ENCODE results near the gene SRP14. TPM values are rescaled to one million over a fixed set of nuclear protein-coding genes. Genes with fewer than 3 reads are reported as not detected.

SRP14 gene
- total RNA-seq, 1 experiment from 2014 or later = 168 TPM

DNA sequence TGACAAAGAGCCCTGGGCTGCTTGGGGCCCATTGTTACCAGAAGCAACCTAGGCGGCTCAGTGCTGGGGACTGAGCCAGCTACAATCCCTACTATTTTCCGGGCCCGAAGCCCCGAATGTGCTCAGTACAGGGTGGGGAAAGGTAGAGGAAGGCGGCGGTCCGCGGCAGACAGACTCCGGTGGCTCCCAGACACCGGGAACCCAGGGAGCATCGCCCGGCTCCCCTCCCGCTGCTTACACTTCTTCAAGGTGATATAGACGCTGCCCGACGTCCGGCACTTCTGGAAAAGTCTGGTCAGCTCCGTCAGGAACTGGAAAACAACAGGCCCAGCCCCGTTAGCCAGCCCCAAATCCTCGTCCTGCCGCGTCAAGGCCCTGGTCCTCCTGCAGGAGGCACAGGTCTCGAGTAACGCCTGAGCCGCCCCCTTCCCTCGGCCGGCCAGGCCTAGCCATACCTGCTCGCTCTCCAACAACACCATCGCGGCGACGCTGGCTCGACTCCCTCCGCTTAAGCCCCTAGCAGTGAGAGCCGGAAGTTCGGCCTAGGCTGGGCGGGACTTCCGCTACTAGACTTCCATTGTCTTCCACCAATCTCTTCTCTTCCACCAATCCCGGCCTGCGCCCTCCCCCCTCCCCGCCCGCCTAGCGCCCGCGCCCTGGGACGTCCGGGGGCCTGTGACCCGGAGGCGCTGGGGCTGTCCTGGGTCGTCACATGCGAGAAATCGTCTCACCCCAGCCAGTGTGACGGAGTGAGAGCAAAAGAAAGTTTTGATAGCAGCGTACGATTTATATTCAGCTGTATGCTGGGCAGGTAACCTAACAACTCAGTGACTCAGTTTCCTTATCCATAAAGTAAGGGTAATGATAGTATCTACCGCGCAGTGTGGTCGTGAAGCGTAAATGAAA lies at the start of gene SRP14 (continued):
- TF ChIP-seq FOSL1 (IDR thresholded peaks at IDR 0.05; ENCODE audit: low read depth) = no peak
- TF ChIP-seq, protein P1, sequence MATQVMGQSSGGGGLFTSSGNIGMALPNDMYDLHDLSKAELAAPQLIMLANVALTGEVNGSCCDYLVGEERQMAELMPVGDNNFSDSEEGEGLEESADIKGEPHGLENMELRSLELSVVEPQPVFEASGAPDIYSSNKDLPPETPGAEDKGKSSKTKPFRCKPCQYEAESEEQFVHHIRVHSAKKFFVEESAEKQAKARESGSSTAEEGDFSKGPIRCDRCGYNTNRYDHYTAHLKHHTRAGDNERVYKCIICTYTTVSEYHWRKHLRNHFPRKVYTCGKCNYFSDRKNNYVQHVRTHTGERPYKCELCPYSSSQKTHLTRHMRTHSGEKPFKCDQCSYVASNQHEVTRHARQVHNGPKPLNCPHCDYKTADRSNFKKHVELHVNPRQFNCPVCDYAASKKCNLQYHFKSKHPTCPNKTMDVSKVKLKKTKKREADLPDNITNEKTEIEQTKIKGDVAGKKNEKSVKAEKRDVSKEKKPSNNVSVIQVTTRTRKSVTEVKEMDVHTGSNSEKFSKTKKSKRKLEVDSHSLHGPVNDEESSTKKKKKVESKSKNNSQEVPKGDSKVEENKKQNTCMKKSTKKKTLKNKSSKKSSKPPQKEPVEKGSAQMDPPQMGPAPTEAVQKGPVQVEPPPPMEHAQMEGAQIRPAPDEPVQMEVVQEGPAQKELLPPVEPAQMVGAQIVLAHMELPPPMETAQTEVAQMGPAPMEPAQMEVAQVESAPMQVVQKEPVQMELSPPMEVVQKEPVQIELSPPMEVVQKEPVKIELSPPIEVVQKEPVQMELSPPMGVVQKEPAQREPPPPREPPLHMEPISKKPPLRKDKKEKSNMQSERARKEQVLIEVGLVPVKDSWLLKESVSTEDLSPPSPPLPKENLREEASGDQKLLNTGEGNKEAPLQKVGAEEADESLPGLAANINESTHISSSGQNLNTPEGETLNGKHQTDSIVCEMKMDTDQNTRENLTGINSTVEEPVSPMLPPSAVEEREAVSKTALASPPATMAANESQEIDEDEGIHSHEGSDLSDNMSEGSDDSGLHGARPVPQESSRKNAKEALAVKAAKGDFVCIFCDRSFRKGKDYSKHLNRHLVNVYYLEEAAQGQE (IDR thresholded peaks at IDR 0.05; ENCODE audit: low read depth) = no peak

DNA sequence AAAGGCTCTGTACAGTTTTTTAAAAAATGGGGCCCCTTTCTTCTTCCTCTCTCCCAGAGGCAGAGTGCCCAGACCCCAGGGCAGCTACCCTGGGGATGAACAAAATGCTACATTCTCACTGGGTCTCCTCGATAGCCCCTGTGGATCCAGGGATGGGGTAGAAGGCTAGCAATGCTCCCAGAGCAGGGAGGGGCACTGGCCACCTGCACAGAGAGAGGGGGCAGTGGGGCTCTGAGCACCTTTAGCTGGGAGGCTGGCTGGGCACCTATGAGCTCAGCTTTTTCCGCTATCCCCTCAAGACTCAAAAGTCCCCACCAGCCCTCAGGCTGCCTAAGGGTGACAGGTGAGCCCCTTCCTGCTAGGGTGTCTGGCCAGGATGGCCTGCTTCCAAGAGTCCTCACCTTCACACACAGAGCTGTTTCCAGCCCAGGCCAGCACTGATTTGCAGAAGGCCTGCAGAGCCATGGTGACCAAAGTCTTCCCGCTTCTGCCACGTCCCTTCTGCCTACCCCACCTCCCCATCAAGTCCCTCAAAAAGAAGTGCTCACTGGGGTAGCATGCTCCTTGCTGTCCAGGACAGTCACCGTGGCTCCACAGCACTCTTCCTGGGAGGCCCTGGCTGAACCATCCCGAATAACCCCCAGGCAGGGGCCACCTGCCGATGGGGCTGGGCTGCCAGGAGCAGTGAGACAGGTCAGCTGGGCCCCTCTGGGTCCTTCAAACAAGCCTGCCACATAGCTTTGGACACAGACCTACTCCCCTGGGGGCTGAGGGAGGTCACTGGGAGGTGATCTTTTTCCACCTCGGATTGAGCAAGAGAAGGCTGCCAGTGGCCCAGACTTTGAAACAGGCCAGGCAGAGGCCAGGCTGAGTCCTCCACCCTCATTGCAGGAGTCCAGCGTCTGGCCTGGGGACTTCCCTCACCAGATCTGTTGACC lies 49.3 kb upstream of the SRP14 start:
- POLR2A ChIA-PET = no interaction called here
- ATAC-seq = no peak
- Histone ChIP-seq H2AFZ (ENCODE audit: low read depth, low read length, poor library complexity, severe bottlenecking) (no peak overlapping the region), H3K27me3 (ENCODE audit: insufficient read depth, low read length) (peaks cover 4% of the 10 kb centered on the region; the same call in 1 of the 2 replicates), H4K20me1 (ENCODE audit: insufficient read depth) (no peaks in the 10 kb centered on the region), H3K4me3 (replicated peaks in 1 of 2; ENCODE audit: low read depth in 1 of 2, low read length in 2 of 2) (no peak overlapping the region), H3K9me2 (ENCODE audit: insufficient read depth) (no peaks in the 10 kb centered on the region), H3K27ac (ENCODE audit: low read depth, low read length) (no peak overlapping the region), H3K36me3 (ENCODE audit: control insufficient read depth in 1 of 2, insufficient read depth in 2 of 2, low read length in 2 of 2) (no peaks in the 10 kb centered on the region), H3K9me3 (ENCODE audit: control insufficient read depth in 1 of 2, insufficient read depth in 1 of 2, low read depth in 1 of 2, low read length in 2 of 2) (no peaks in the 10 kb centered on the region), H3K9ac (ENCODE audit: low read length) (no peak overlapping the region), H3K79me2 (ENCODE audit: insufficient read depth, low read length) (no peaks in the 10 kb centered on the region), H3K4me2 (ENCODE audit: low read length) (no peak overlapping the region), H3K4me1 (ENCODE audit: control insufficient read depth in 1 of 2, insufficient read depth in 2 of 2, low read length in 2 of 2) (peaks cover 0 to 9% of the 10 kb centered on the region in 2 experiments; a peak in 3 of 4 replicates)
- intact Hi-C loops (cut with micrococcal nuclease) = no loop called here
- CTCF ChIA-PET = interaction anchor here (1.1 kb wide), 1 partner anchor 16 kb away, joined by 3 read pairs; no protein-coding TSS in a partner anchor
- no TSS peak for BruUV-seq (replicated peaks)
- DNase-seq (ENCODE audit: low read depth, low spot score) = no peak
- RAD21 ChIA-PET (ENCODE audit: low non-redundant PET in 1 of 2, low total read pairs in 2 of 2, uncharacterized antibody in 2 of 2, unreplicated experiment in 2 of 2) = no interaction called here
- TF ChIP-seq ZNF274 (IDR thresholded peaks at IDR 0.05; ENCODE audit: low read depth, low read length) = no peak
- no peak for TF ChIP-seq ELF1 (IDR thresholded peaks at IDR 0.05; ENCODE audit: borderline replicate concordance, low read depth)
- TF ChIP-seq, protein P2, sequence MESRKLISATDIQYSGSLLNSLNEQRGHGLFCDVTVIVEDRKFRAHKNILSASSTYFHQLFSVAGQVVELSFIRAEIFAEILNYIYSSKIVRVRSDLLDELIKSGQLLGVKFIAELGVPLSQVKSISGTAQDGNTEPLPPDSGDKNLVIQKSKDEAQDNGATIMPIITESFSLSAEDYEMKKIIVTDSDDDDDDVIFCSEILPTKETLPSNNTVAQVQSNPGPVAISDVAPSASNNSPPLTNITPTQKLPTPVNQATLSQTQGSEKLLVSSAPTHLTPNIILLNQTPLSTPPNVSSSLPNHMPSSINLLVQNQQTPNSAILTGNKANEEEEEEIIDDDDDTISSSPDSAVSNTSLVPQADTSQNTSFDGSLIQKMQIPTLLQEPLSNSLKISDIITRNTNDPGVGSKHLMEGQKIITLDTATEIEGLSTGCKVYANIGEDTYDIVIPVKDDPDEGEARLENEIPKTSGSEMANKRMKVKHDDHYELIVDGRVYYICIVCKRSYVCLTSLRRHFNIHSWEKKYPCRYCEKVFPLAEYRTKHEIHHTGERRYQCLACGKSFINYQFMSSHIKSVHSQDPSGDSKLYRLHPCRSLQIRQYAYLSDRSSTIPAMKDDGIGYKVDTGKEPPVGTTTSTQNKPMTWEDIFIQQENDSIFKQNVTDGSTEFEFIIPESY (IDR thresholded peaks at IDR 0.05; ENCODE audit: extremely low read depth, insufficient replicate concordance, low read length) = no peak
- no peak for TF ChIP-seq ZFX (IDR thresholded peaks at IDR 0.05)
- TF ChIP-seq SP1 (IDR thresholded peaks at IDR 0.05; ENCODE audit: low read depth) = no peak
- no peak for TF ChIP-seq CBX3 (IDR thresholded peaks at IDR 0.05; ENCODE audit: low read depth)
- TF ChIP-seq, protein P1 (IDR thresholded peaks at IDR 0.05; ENCODE audit: low read depth) = no peak
- TF ChIP-seq EZH2phosphoT487 (IDR thresholded peaks at IDR 0.05; ENCODE audit: borderline replicate concordance) = no peak
- no peak for TF ChIP-seq FOSL1 (IDR thresholded peaks at IDR 0.05; ENCODE audit: low read depth)
- TF ChIP-seq POLR2A (IDR thresholded peaks at IDR 0.05; ENCODE audit: borderline replicate concordance, extremely low read depth, insufficient read depth, insufficient read length) = no peak
- TF ChIP-seq EZH2 (IDR thresholded peaks at IDR 0.05) = no peak
